GM23338 (cell line): ENCODE data around the gene VWA2.

Source experiments
- CTCF ChIP-seq, 2 experiments: fragments of 200-600 bp in 1 of 2; sonication (generic) in 1 of 2; conservative IDR thresholded peaks; 2 replicates each; pipeline versions ENCODE4 v1.5.1 to v1.6.1; 2016 to 2017; ENCODE audit warnings: antibody characterized with exemption in 2 of 2, low read depth in 2 of 2, mild to moderate bottlenecking in 2 of 2, moderate library complexity in 1 of 2
- ETS1 ChIP-seq: IDR thresholded peaks from 2 replicates; pipeline ENCODE4 v1.6.1; 2016; ENCODE audit warnings: antibody characterized with exemption
- EZH2 ChIP-seq: fragments of 200-600 bp; sonication (generic); IDR thresholded peaks from one replicate; pipeline ENCODE4 v1.8.0; 2017; ENCODE audit warnings: antibody characterized with exemption, mild to moderate bottlenecking, low read depth; ENCODE audit not compliant: unreplicated experiment
- POLR2AphosphoS5 ChIP-seq: IDR thresholded peaks from 2 replicates; pipeline ENCODE4 v1.6.1; 2016; ENCODE audit warnings: antibody characterized with exemption, low read depth
- REST ChIP-seq: IDR thresholded peaks from one replicate; pipeline ENCODE4 v1.6.1; 2018; ENCODE audit warnings: antibody characterized with exemption; ENCODE audit not compliant: unreplicated experiment

GRCh38 chr10:114256008-114256765 is 17.1 kb downstream of the VWA2 start:
- TF ChIP-seq EZH2 (no peak), CTCF (conservative IDR thresholded peaks at IDR 0.05; ENCODE audit: low read depth in 2 of 2) (no peak), POLR2AphosphoS5 (no peak), REST (no peak), ETS1 (no peak)
